Naive thymus-derived CD8-positive, alpha-beta T cell (primary cell): ENCODE data around the gene SLC16A12. TPM values are rescaled to one million over a fixed set of nuclear protein-coding genes. Genes with fewer than 3 reads are reported as not detected.

Experiments used
- ATAC-seq, 2 donors: fragments of 150-1000 bp; cut with Tn5 transposase in 1 of 2; sonication (Bioruptor Pico), chemical (Tn5 transposase) in 1 of 2; 1 replicate in 1 of 2; 2 replicates in 1 of 2; pipeline ENCODE4 v1.10.0; 2021; ENCODE audit warnings: mild to moderate bottlenecking in 2 of 2, moderate library complexity in 2 of 2
- POLR2A ChIA-PET: fragments of 350-600 bp; sonication (Branson Sonifier 250); formaldehyde crosslinking; loops from one replicate; lab custom pipeline; 2021; ENCODE audit warnings: antibody characterized with exemption; lab: Charles Lee
- DNase-seq, 10 donors: peaks; one replicate each; pipeline versions ENCODE4 v3.0.0 to v3.0.0-alpha.2; 2020 to 2022
- H3K27ac Mint-ChIP-seq, 10 donors: one replicate each; pipeline ENCODE4 v1.8.0; 2020 to 2022; ENCODE audit warnings: mild to moderate bottlenecking in 10 of 10, mixed read lengths in 10 of 10, moderate library complexity in 4 of 10, inconsistent platforms in 1 of 10
- H3K27me3 Mint-ChIP-seq, 5 donors: one replicate each; pipeline ENCODE4 v1.8.0; 2021 to 2022; ENCODE audit warnings: mixed read lengths in 5 of 5
- H3K36me3 Mint-ChIP-seq, 3 donors: one replicate each; pipeline ENCODE4 v1.8.0; 2020 to 2022; ENCODE audit warnings: mixed read lengths in 3 of 3, mild to moderate bottlenecking in 2 of 3, inconsistent platforms in 1 of 3
- H3K4me1 Mint-ChIP-seq, 4 donors: one replicate each; pipeline ENCODE4 v1.8.0; 2021 to 2022; ENCODE audit warnings: mixed read lengths in 4 of 4
- H3K4me3 Mint-ChIP-seq, 10 donors: one replicate each; pipeline ENCODE4 v1.8.0; 2020 to 2022; ENCODE audit warnings: mild to moderate bottlenecking in 10 of 10, mixed read lengths in 10 of 10, moderate library complexity in 6 of 10, inconsistent platforms in 1 of 10
- H3K9me3 Mint-ChIP-seq, 9 donors: one replicate each; pipeline ENCODE4 v1.8.0; 2020 to 2022; ENCODE audit warnings: mixed read lengths in 9 of 9, mild to moderate bottlenecking in 3 of 9, inconsistent platforms in 1 of 9, moderate library complexity in 1 of 9
- polyA plus RNA-seq, 3 donors: library from polyadenylated mRNA; unstranded; fragments of 300-500 nt; fragmentation: Illumina TruSeq; gene quantifications; one replicate each; pipeline ENCODE4 v1.2.3, GENCODE V29; 2021
- total RNA-seq, 8 experiments: library from RNA in 2 of 8; stranded (reverse) in 2 of 8; gene quantifications; one replicate each; pipeline ENCODE4 v1.2.3 and lab custom pipeline; 2021 to 2026

SLC16A12 gene
- total and polyA plus RNA-seq, 5 experiments from 2014 or later: not detected

GRCh38 chr10:89389254-89389653 is 146.1 kb downstream of the SLC16A12 start:
- no peaks in the 10 kb centered on the region for H3K9me3 Mint-ChIP-seq
- no peak for ATAC-seq
- H3K27ac Mint-ChIP-seq: peak overlapping the region in 1 of 10 donors; percentile 34
- H3K4me1 Mint-ChIP-seq: peaks cover 5 to 38% (median 20%) of the 10 kb centered on the region in 4 donors
- no peaks in the 10 kb centered on the region for H3K36me3 Mint-ChIP-seq
- POLR2A ChIA-PET: interaction anchor here (1.4 kb wide), 1 partner anchor 25 kb away, joined by 4 read pairs; the partner anchor contains the start of gene IFIT5
- peaks cover 0 to 2% (median 0%) of the 10 kb centered on the region in 5 donors for H3K27me3 Mint-ChIP-seq
- H3K4me3 Mint-ChIP-seq: no peak overlapping the region
- DNase-seq: peak in 2 of 10 donors; percentile 29 to 30

- POLR2A ChIA-PET: interaction anchor here (1.4 kb wide), 1 partner anchor 26 kb away, joined by 4 read pairs; the partner anchor contains the start of gene IFIT5
- peak overlapping the region in 2 of 10 donors; percentile 29 to 50 for H3K27ac Mint-ChIP-seq
- peaks cover 0 to 2% (median 0%) of the 10 kb centered on the region in 5 donors for H3K27me3 Mint-ChIP-seq
Measured at GRCh38 chr10:89388806-89389205, 146.6 kb downstream of the SLC16A12 start.

DNA sequence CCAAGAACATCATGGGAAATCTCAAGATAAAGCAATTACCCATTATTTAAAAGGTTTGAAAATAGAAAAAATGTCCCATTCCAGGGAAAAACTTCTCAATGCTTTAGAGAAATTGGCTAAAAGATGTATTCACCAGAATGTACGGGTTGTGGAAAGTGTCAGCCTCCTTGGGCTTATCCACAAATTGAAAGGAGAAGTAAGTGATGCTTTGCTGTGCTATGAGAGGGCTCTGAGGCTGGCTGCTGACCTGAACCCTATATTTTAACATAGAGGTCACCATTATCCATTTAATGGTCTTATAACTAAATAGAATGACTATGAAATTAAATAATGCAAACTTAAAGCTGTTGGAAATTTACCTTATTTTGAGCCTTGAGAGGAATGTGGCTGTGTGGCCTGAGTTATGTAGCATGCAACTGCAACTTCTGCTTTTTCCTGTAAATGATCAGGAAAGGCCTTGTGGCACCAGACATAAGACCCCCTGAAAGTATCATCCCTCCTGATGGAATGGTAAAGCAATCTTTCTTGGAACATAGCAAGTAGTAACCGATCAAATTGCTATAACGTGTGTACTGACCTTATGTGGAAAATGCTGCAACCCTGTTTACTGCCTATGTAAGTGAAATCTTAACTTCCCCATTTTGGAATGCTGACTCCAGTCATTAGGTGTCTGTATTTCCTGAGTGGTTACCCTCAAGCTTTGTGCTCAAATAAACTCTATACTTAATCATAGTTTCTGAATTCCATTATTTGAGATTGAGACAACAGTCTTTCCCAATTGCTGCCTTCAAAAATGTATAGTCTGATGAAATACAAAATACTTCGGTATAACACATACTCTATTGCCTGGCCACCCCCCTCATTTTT is 150.7 kb downstream of the SLC16A12 start:
- Mint-ChIP-seq H3K9me3 (no peaks in the 10 kb centered on the region), H3K4me1 (peaks cover 0 to 18% (median 0%) of the 10 kb centered on the region in 4 donors), H3K4me3 (no peak overlapping the region), H3K27me3 (peaks cover 0 to 3% (median 0%) of the 10 kb centered on the region in 5 donors), H3K27ac (no peak overlapping the region), H3K36me3 (no peaks in the 10 kb centered on the region)
- DNase-seq (no peak), ATAC-seq (no peak)
- POLR2A ChIA-PET: no interaction called here

More at GRCh38 chr10:89388806-89389205, 146.6 kb downstream of the SLC16A12 start:
- H3K4me3 Mint-ChIP-seq: no peak overlapping the region
- H3K36me3 Mint-ChIP-seq: no peaks in the 10 kb centered on the region
- ATAC-seq (no peak), DNase-seq (no peak)
- peaks cover 5 to 38% (median 17%) of the 10 kb centered on the region in 4 donors for H3K4me1 Mint-ChIP-seq
- no peaks in the 10 kb centered on the region for H3K9me3 Mint-ChIP-seq

DNA sequence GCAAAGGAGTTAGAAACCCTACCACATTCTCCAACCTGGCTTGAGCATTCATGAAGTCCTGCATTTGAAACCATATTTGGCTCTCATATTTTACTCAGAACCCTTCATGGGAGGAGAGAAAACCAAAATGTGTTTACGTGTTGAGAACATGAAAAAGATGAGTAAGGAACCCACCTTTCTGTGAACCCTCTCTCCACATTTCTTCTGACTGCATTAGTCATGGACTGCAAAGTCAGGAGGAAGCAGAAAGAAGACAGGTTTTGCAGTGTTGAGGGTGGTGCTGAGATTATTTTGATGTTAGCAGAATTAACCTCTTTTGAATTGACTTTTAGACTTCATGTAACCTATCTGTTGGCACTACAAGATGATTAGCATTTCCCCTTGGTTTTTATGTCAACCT is 152.6 kb downstream of the SLC16A12 start:
- Mint-ChIP-seq H3K4me1 (peaks cover 0 to 18% (median 0%) of the 10 kb centered on the region in 4 donors), H3K27me3 (peaks cover 0 to 3% (median 0%) of the 10 kb centered on the region in 5 donors), H3K9me3 (no peaks in the 10 kb centered on the region), H3K27ac (no peak overlapping the region), H3K4me3 (no peak overlapping the region), H3K36me3 (no peaks in the 10 kb centered on the region)
- no peak for ATAC-seq
- no peak for DNase-seq
- POLR2A ChIA-PET: no interaction called here

Other genes starting within 250 kb of the SLC16A12 start
- 1 to 10 TPM; 5.6 to 7.0 TPM for gene IFIT2, start 233.5 kb downstream of the SLC16A12 start, total RNA-seq
- gene IFIT2, start 233.5 kb downstream of the SLC16A12 start, polyA plus RNA-seq: 1 to 10 TPM; 3.7 to 7.0 (median 5.7) TPM
- gene IFIT3, start 207.6 kb downstream of the SLC16A12 start, total RNA-seq: under 1 TPM; 0.57 to 0.58 TPM
- gene IFIT3, start 207.6 kb downstream of the SLC16A12 start, polyA plus RNA-seq: 1 to 10 TPM; 1.0 to 3.2 (median 2.6) TPM
- gene IFIT1B, start 157.5 kb downstream of the SLC16A12 start, total RNA-seq: not detected
- not detected for gene IFIT1B, start 157.5 kb downstream of the SLC16A12 start, polyA plus RNA-seq
- 1 to 10 TPM; 2.9 to 3.7 TPM for gene IFIT1, start 143.0 kb downstream of the SLC16A12 start, total RNA-seq
- 1 to 10 TPM; 1.0 to 6.9 (median 2.9) TPM for gene IFIT1, start 143.0 kb downstream of the SLC16A12 start, polyA plus RNA-seq
- gene IFIT5, start 121.0 kb downstream of the SLC16A12 start, total RNA-seq: 10 to 100 TPM; 22.0 to 23.4 TPM
- 10 to 100 TPM in 2 of 3 donors, 1 to 10 TPM in 1; 9.0 to 10.6 (median 10.3) TPM for gene IFIT5, start 121.0 kb downstream of the SLC16A12 start, polyA plus RNA-seq
- gene PANK1, start 109.6 kb upstream of the SLC16A12 start, total RNA-seq: 1 to 10 TPM in 1 of 2 experiments, under 1 TPM in 1; 0.69 to 1.9 TPM
- gene PANK1, start 109.6 kb upstream of the SLC16A12 start, polyA plus RNA-seq: under 1 TPM; 0.24 to 0.41 (median 0.40) TPM
- 10 to 100 TPM; 18.8 to 22.6 TPM for gene KIF20B, start 166.0 kb upstream of the SLC16A12 start, total RNA-seq
- 10 to 100 TPM; 10.6 to 21.1 (median 15.2) TPM for gene KIF20B, start 166.0 kb upstream of the SLC16A12 start, polyA plus RNA-seq